HG03060 (cell line): ENCODE data around the gene SPATA7.

Experiments used
- ATAC-seq: cut with Tn5 transposase; IDR thresholded peaks from one replicate; pipeline ENCODE4 v1.9.1; 2021; ENCODE audit warnings: low read depth, moderate number of reproducible peaks; ENCODE audit not compliant: unreplicated experiment

SPATA7 gene

DNA sequence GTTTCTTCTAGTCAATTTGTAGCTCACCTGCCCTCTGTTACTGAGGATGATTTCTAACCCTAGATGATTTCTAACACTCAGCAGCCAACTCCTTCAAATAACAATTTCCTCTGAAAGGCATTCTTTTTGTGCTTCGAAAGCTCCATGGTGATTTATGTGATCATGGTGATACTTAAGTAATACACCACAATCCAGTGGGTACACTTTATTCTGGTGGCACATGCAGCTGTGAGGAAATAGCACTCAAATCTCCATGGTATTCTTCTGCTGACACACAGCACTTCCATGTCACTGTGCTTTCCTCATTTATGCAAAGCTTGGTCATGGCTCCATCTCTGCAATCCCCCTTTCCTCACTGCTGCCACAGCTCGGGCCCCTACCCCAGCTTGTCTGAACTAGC is 95.6 kb downstream of the SPATA7 start:
- ATAC-seq = no peak

DNA sequence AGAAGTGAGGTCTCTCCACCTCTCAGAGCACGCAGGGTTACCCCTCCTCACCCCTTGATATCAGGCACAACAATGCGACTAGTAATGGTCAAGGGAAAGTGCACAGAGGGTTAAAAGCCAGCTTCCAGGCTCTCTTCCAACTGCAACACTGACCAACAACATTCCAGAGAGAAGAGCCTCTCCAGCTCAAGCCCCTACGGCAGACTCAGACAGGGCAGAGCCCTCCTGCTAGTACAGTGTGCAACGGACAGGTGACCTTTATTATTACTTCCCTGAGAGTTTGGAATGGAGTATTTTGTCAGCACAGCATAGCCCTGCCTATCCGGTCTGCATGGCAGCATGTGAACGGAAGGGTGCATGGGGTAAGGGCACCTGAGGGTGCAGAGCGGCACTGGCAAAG is 96.3 kb downstream of the SPATA7 start:
- ATAC-seq = no peak

DNA sequence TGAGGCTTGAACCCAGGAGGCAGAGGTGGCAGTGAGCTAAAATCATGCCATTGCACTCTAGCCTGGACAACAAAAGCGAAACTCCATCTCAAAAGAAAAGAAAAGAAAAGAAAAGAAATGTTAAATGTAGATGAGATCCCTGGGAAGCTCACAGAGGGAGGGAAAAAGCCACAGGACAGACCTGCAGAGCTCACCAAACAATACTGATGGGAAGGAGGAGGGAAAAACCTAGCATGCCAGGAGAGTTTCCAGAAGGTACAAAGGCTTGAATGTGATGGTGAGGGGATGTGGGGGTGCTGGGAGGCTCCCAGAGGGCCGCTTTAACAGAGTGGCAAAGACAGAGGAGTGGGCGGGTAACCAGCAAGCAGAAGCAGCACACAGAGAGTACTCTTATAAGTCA is 97.1 kb downstream of the SPATA7 start:
- ATAC-seq = no peak
